ENCODE measurements around the gene STAP2. TPM values are rescaled to one million over a fixed set of nuclear protein-coding genes. Genes with fewer than 3 reads are reported as not detected.

STAP2 gene
- total RNA-seq, 1 donor from 2014 or later = 66.2 TPM

DNA sequence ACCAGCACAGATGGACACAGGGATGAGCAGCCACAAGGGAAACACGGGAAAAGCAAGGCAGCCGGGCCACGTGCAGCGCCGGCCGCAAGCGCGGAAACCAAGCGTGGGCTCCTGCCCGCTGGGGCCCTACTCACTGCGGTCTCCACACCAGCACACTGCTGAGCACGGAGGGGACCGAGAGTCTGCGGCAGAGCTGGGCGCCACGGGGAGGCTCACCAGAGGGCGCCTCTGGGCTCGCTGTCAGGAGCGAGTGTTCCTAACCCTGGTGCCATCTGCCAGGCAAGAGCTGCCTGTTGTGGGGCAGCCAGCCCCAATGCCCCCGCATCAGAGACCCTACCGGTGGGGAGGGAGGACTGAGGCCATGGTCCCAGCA is 31.2 kb upstream of the STAP2 start:
- peak; percentile 56 for DNase-seq (ENCODE audit: low spot score)
- Mint-ChIP-seq H3K27ac (ENCODE audit: unreplicated experiment) (no peak overlapping the region), H3K9me3 (ENCODE audit: unreplicated experiment) (no peaks in the 10 kb centered on the region), H3K4me3 (ENCODE audit: unreplicated experiment) (no peak overlapping the region), H3K4me1 (ENCODE audit: unreplicated experiment) (peaks cover 25% of the 10 kb centered on the region), H3K36me3 (ENCODE audit: low read depth, unreplicated experiment) (peaks cover 8% of the 10 kb centered on the region), H3K27me3 (ENCODE audit: unreplicated experiment) (peaks cover 13% of the 10 kb centered on the region)
- TF ChIP-seq, protein P1, sequence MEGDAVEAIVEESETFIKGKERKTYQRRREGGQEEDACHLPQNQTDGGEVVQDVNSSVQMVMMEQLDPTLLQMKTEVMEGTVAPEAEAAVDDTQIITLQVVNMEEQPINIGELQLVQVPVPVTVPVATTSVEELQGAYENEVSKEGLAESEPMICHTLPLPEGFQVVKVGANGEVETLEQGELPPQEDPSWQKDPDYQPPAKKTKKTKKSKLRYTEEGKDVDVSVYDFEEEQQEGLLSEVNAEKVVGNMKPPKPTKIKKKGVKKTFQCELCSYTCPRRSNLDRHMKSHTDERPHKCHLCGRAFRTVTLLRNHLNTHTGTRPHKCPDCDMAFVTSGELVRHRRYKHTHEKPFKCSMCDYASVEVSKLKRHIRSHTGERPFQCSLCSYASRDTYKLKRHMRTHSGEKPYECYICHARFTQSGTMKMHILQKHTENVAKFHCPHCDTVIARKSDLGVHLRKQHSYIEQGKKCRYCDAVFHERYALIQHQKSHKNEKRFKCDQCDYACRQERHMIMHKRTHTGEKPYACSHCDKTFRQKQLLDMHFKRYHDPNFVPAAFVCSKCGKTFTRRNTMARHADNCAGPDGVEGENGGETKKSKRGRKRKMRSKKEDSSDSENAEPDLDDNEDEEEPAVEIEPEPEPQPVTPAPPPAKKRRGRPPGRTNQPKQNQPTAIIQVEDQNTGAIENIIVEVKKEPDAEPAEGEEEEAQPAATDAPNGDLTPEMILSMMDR (IDR thresholded peaks at IDR 0.05; ENCODE audit: unreplicated experiment) = no peak

DNA sequence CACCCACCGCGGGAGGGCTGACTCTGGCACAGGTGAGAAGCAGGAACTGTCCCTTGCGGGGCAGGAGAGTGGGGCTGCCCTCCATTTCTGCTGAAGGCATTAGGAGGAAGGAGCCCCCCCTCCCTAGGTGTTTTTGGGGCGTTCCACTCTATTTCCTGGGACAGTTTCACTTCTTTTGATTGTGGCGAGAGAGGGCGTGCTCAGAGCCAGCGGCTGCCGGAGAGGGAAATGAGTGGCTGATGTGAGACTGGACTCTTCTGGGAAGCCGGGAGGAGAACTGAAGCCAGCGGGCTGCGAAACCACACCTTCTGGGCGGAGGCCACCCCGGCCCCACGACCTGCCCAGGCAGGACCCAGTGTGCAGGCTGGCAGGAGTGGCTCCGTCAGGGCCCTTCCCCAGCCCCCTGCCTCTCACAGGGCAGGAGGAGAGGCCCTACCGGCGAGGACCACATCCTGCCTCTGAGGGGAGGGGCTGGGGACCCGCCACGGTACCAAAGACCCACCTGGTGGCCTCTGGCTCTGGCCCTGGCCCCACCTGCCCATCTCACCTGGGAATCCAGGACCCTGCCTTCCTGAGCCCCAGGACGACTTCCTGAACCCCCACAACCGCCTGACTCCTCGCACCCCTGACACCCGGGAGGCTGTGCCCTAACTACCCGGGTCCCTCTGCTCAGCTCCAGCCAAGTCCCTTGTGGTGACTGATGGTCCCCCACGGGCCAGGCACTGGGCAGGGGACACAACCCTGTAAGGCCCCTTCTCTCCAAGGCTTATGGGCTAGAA is 30.7 kb upstream of the STAP2 start:
- Mint-ChIP-seq H3K27me3 (ENCODE audit: unreplicated experiment) (peaks cover 13% of the 10 kb centered on the region), H3K27ac (ENCODE audit: unreplicated experiment) (peak overlapping the region; percentile 24), H3K4me3 (ENCODE audit: unreplicated experiment) (no peak overlapping the region), H3K9me3 (ENCODE audit: unreplicated experiment) (no peaks in the 10 kb centered on the region), H3K4me1 (ENCODE audit: unreplicated experiment) (peaks cover 25% of the 10 kb centered on the region), H3K36me3 (ENCODE audit: low read depth, unreplicated experiment) (peaks cover 8% of the 10 kb centered on the region)
- TF ChIP-seq, protein P1 (IDR thresholded peaks at IDR 0.05; ENCODE audit: unreplicated experiment) = no peak
- no peak for DNase-seq (ENCODE audit: low spot score)

DNA sequence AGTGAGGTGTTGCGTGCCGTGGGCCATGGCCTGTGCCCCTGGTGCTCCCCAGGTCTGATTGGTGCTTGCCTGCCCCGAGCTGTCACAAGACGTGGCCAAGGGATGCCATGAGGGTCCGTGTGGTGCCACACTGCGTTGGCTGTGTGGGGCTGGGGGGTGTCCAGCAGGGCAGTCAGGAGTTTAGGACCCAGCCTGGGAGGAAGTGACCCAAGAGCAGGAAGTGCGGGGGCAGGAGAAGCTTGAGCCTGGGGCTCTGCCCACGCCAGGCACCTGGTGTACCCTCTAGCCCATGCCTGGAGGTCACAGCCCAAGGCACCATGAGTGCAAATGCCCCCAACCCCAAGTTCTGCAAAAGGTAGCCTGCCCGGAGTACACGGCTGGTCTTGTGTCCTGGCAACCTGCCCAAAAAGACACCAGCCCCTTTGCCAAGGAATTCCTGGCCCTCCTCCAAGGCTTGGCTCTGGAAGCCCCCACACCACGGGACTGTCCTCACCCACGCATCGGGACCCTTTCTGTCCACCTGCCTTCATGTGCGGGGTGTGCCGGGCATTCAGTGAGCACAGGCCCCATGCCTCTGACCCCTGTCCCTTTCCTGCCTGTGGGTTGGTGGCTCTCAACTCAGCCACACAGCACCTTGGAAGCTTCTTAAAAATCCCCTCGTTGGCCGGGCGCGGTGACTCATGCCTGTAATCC is 29.6 kb upstream of the STAP2 start:
- Mint-ChIP-seq H3K4me1 (ENCODE audit: unreplicated experiment) (peaks cover 21% of the 10 kb centered on the region), H3K4me3 (ENCODE audit: unreplicated experiment) (no peak overlapping the region), H3K27ac (ENCODE audit: unreplicated experiment) (peak overlapping the region; percentile 77), H3K27me3 (ENCODE audit: unreplicated experiment) (peaks cover 16% of the 10 kb centered on the region), H3K9me3 (ENCODE audit: unreplicated experiment) (no peaks in the 10 kb centered on the region), H3K36me3 (ENCODE audit: low read depth, unreplicated experiment) (peaks cover 5% of the 10 kb centered on the region)
- TF ChIP-seq, protein P1 (IDR thresholded peaks at IDR 0.05; ENCODE audit: unreplicated experiment) = no peak
- DNase-seq (ENCODE audit: low spot score) = no peak

DNA sequence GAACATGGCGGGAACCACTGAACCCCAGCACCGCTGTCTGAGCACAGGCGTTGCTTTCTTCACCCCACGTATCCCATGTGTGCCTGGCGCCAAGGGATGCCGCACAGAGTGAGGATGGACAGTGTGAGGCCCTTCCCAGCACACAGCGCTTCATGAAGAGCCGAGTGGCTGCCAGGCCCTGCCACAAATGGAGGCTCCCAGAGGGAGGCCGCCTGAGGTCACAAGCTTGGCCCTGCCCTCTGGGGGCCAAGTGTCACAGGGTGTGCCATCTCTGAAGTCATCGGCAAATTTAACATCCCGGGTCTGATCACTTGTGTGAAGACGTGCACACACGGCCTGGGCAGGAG is 29.1 kb upstream of the STAP2 start:
- DNase-seq (ENCODE audit: low spot score) = no peak
- no peaks in the 10 kb centered on the region for H3K9me3 Mint-ChIP-seq (ENCODE audit: unreplicated experiment)
- peak overlapping the region; percentile 77 for H3K27ac Mint-ChIP-seq (ENCODE audit: unreplicated experiment)

More for the DNA sequence above, 29.1 kb upstream of the STAP2 start:
- no peak overlapping the region for H3K4me3 Mint-ChIP-seq (ENCODE audit: unreplicated experiment)
- TF ChIP-seq, protein P1 (IDR thresholded peaks at IDR 0.05; ENCODE audit: unreplicated experiment) = no peak
- peaks cover 21% of the 10 kb centered on the region for H3K4me1 Mint-ChIP-seq (ENCODE audit: unreplicated experiment)
- peaks cover 5% of the 10 kb centered on the region for H3K36me3 Mint-ChIP-seq (ENCODE audit: low read depth, unreplicated experiment)
- H3K27me3 Mint-ChIP-seq (ENCODE audit: unreplicated experiment) = peaks cover 16% of the 10 kb centered on the region

Data from endothelial cell (in vitro differentiated cells).